SJCRH30 (cell line): ENCODE measurements around the gene DDX53. TPM values are rescaled to one million over a fixed set of nuclear protein-coding genes. Genes with fewer than 3 reads are reported as not detected.

Experiments
- DNase-seq, 2 experiments: peaks; one replicate each; pipeline ENCODE4 v3.0.0-alpha.2; 2015 to 2020
- H3K27ac ChIP-seq: fragments of 250-450 bp; sonication (Bioruptor Pico); 2 replicates; pipeline ENCODE4 v1.5.1; 2020; ENCODE audit warnings: mild to moderate bottlenecking, moderate library complexity
- H3K27me3 ChIP-seq: fragments of 250-450 bp; sonication (Bioruptor Pico); 2 replicates; pipeline ENCODE4 v1.5.1; 2020; ENCODE audit warnings: mild to moderate bottlenecking, moderate library complexity
- H3K36me3 ChIP-seq: fragments of 250-450 bp; sonication (Bioruptor Pico); 2 replicates; pipeline ENCODE4 v1.5.1; 2020; ENCODE audit warnings: mild to moderate bottlenecking, moderate library complexity
- H3K4me1 ChIP-seq: fragments of 250-450 bp; sonication (Bioruptor Pico); 2 replicates; pipeline ENCODE4 v1.5.1; 2020; ENCODE audit warnings: mild to moderate bottlenecking, moderate library complexity
- H3K4me3 ChIP-seq: fragments of 250-450 bp; sonication (Bioruptor Pico); 2 replicates; pipeline ENCODE4 v1.5.1; 2020; ENCODE audit warnings: mild to moderate bottlenecking, moderate library complexity
- H3K9me3 ChIP-seq: fragments of 250-450 bp; sonication (Bioruptor Pico); replicated peaks from 2 replicates; pipeline ENCODE4 v1.5.1; 2020; ENCODE audit warnings: mild to moderate bottlenecking, moderate library complexity
- total RNA-seq: library from RNA; depleted of rRNA; stranded (reverse); fragments of >200 nt; shearing (Covaris generic); gene quantifications from 2 replicates; pipeline ENCODE4 v1.2.3, GENCODE V29; 2014

DDX53 gene
- total RNA-seq, 1 experiment from 2014 or later: 0.06 TPM

- Histone ChIP-seq H3K4me1 (no peaks in the 10 kb centered on the region), H3K27ac (no peak overlapping the region), H3K27me3 (no peaks in the 10 kb centered on the region), H3K9me3 (no peaks in the 10 kb centered on the region), H3K36me3 (no peaks in the 10 kb centered on the region), H3K4me3 (no peak overlapping the region)
- peak; percentile 6 to 43 for DNase-seq
These were observed 8.8 kb downstream of the DDX53 start for GRCh38 chrX:23008431-23009099.

- no peak for DNase-seq
- H3K27me3 ChIP-seq: no peaks in the 10 kb centered on the region
- H3K9me3 ChIP-seq: no peaks in the 10 kb centered on the region
- H3K36me3 ChIP-seq: no peaks in the 10 kb centered on the region
- H3K4me3 ChIP-seq: no peak overlapping the region
- no peak overlapping the region for H3K27ac ChIP-seq
- no peaks in the 10 kb centered on the region for H3K4me1 ChIP-seq
These were observed 12.4 kb downstream of the DDX53 start for GRCh38 chrX:23012162-23012561.

- DNase-seq: no peak
- H3K36me3 ChIP-seq: no peaks in the 10 kb centered on the region
These were observed 12.9 kb downstream of the DDX53 start for GRCh38 chrX:23012636-23013035.

GRCh38 chrX:23013366-23013765 lies 13.6 kb downstream of the DDX53 start:
- H3K27me3 ChIP-seq: no peaks in the 10 kb centered on the region
- H3K4me3 ChIP-seq: no peak overlapping the region
- no peak overlapping the region for H3K27ac ChIP-seq
- no peaks in the 10 kb centered on the region for H3K9me3 ChIP-seq
- no peak for DNase-seq
- H3K4me1 ChIP-seq: no peaks in the 10 kb centered on the region
- H3K36me3 ChIP-seq: no peaks in the 10 kb centered on the region

More at GRCh38 chrX:23012636-23013035, 12.9 kb downstream of the DDX53 start:
- no peaks in the 10 kb centered on the region for H3K9me3 ChIP-seq
- no peak overlapping the region for H3K27ac ChIP-seq
- H3K4me1 ChIP-seq: no peaks in the 10 kb centered on the region
- H3K4me3 ChIP-seq: no peak overlapping the region
- no peaks in the 10 kb centered on the region for H3K27me3 ChIP-seq

- Histone ChIP-seq H3K36me3 (no peaks in the 10 kb centered on the region), H3K27me3 (no peaks in the 10 kb centered on the region), H3K4me3 (no peak overlapping the region), H3K9me3 (no peaks in the 10 kb centered on the region), H3K27ac (no peak overlapping the region), H3K4me1 (no peaks in the 10 kb centered on the region)
- DNase-seq: no peak
These were observed 31.8 kb downstream of the DDX53 start for GRCh38 chrX:23031600-23031999.

GRCh38 chrX:23035493-23035892 lies 35.7 kb downstream of the DDX53 start:
- DNase-seq: peak in 1 of 2 experiments; percentile 1
- no peaks in the 10 kb centered on the region for H3K4me1 ChIP-seq
- no peak overlapping the region for H3K4me3 ChIP-seq
- H3K27ac ChIP-seq: no peak overlapping the region
- no peaks in the 10 kb centered on the region for H3K9me3 ChIP-seq
- H3K27me3 ChIP-seq: no peaks in the 10 kb centered on the region
- H3K36me3 ChIP-seq: no peaks in the 10 kb centered on the region

GRCh38 chrX:23046443-23046842 lies 46.7 kb downstream of the DDX53 start:
- DNase-seq: no peak
- Histone ChIP-seq H3K9me3 (no peaks in the 10 kb centered on the region), H3K36me3 (no peaks in the 10 kb centered on the region), H3K4me1 (no peaks in the 10 kb centered on the region), H3K27ac (no peak overlapping the region), H3K27me3 (no peaks in the 10 kb centered on the region), H3K4me3 (no peak overlapping the region)

GRCh38 chrX:23048806-23049573 lies 49.2 kb downstream of the DDX53 start:
- H3K4me3 ChIP-seq: no peak overlapping the region
- no peaks in the 10 kb centered on the region for H3K9me3 ChIP-seq
- no peaks in the 10 kb centered on the region for H3K36me3 ChIP-seq
- no peaks in the 10 kb centered on the region for H3K4me1 ChIP-seq
- DNase-seq: no peak
- no peak overlapping the region for H3K27ac ChIP-seq
- no peaks in the 10 kb centered on the region for H3K27me3 ChIP-seq

- no peaks in the 10 kb centered on the region for H3K27me3 ChIP-seq
- no peaks in the 10 kb centered on the region for H3K9me3 ChIP-seq
- no peaks in the 10 kb centered on the region for H3K4me1 ChIP-seq
- H3K4me3 ChIP-seq: no peak overlapping the region
- H3K36me3 ChIP-seq: no peaks in the 10 kb centered on the region
- DNase-seq: no peak
- no peak overlapping the region for H3K27ac ChIP-seq
These were observed 52.6 kb downstream of the DDX53 start for GRCh38 chrX:23052324-23052723.
